ENCODE data around the gene PTPRN2. TPM values are rescaled to one million over a fixed set of nuclear protein-coding genes. Genes with fewer than 3 reads are reported as not detected.

Gene PTPRN2
- total RNA-seq, 1 experiment from 2014 or later, result 1.1 TPM

GRCh38 chr7:157579425-157579824 is 1008.2 kb downstream of the PTPRN2 start:
- H3K36me3 ChIP-seq (ENCODE audit: control insufficient read depth, insufficient read depth, low read length), result no peaks in the 10 kb centered on the region
- no peak overlapping the region for H3K4me3 ChIP-seq (ENCODE audit: low read depth in 2 of 2, low read length in 2 of 2)
- DNase-seq (ENCODE audit: low read depth, low spot score) (no peak), ATAC-seq (no peak)
- no peak overlapping the region for H3K27ac ChIP-seq (ENCODE audit: low read length)
- in situ Hi-C loops (cut with HindIII; ENCODE audit: low pct_unique_long_range_greater_than_20kb, low sequenced_read_pairs) (no loop called here), intact Hi-C loops (cut with micrococcal nuclease; ENCODE audit: unreplicated experiment) (no loop called here)
- TF ChIP-seq TCF7L2 (IDR thresholded peaks at IDR 0.05; ENCODE audit: low read depth, low read length), result no peak
- TF ChIP-seq REST (IDR thresholded peaks at IDR 0.05; ENCODE audit: insufficient read depth in 1 of 2, low read depth in 2 of 2, low read length in 1 of 2), result no peak
- no peak for TF ChIP-seq CTCF (IDR thresholded peaks at IDR 0.05)
- no peak for TF ChIP-seq POLR2AphosphoS5 (IDR thresholded peaks at IDR 0.05; ENCODE audit: low read depth, low read length)
- no peak for TF ChIP-seq SIN3A (IDR thresholded peaks at IDR 0.05; ENCODE audit: borderline replicate concordance, insufficient read depth, low read depth, low read length)
- CTCF ChIA-PET, result no interaction called here
- BruUV-seq (replicated peaks), result no TSS peak
- no peaks in the 10 kb centered on the region for H3K27me3 ChIP-seq (ENCODE audit: control insufficient read depth, insufficient read depth, low read length)
- H3K9me3 ChIP-seq (ENCODE audit: control insufficient read depth, insufficient read depth, low read depth, low read length), result no peaks in the 10 kb centered on the region
- POLR2A ChIA-PET, result no interaction called here
- H3K4me1 ChIP-seq (ENCODE audit: control insufficient read depth, insufficient read depth, low read length), result no peaks in the 10 kb centered on the region

- ATAC-seq (no peak), DNase-seq (ENCODE audit: low read depth, low spot score) (no peak)
- in situ Hi-C loops (cut with HindIII; ENCODE audit: low pct_unique_long_range_greater_than_20kb, low sequenced_read_pairs), result no loop called here
- Histone ChIP-seq H3K27ac (ENCODE audit: low read length) (no peak overlapping the region), H3K36me3 (ENCODE audit: control insufficient read depth, insufficient read depth, low read length) (no peaks in the 10 kb centered on the region), H3K4me3 (ENCODE audit: low read depth in 2 of 2, low read length in 2 of 2) (no peak overlapping the region), H3K9me3 (ENCODE audit: control insufficient read depth, insufficient read depth, low read depth, low read length) (no peaks in the 10 kb centered on the region), H3K4me1 (ENCODE audit: control insufficient read depth, insufficient read depth, low read length) (no peaks in the 10 kb centered on the region), H3K27me3 (ENCODE audit: control insufficient read depth, insufficient read depth, low read length) (no peaks in the 10 kb centered on the region)
- POLR2A ChIA-PET, result no interaction called here
- intact Hi-C loops (cut with micrococcal nuclease; ENCODE audit: unreplicated experiment), result no loop called here
- BruUV-seq (replicated peaks), result no TSS peak
- TF ChIP-seq REST (IDR thresholded peaks at IDR 0.05; ENCODE audit: insufficient read depth in 1 of 2, low read depth in 2 of 2, low read length in 1 of 2), result no peak
- TF ChIP-seq POLR2AphosphoS5 (IDR thresholded peaks at IDR 0.05; ENCODE audit: low read depth, low read length), result no peak
- TF ChIP-seq CTCF (IDR thresholded peaks at IDR 0.05), result no peak
- TF ChIP-seq SIN3A (IDR thresholded peaks at IDR 0.05; ENCODE audit: borderline replicate concordance, insufficient read depth, low read depth, low read length), result no peak
- TF ChIP-seq TCF7L2 (IDR thresholded peaks at IDR 0.05; ENCODE audit: low read depth, low read length), result no peak
- CTCF ChIA-PET, result no interaction called here
Observed at GRCh38 chr7:157577796-157578339, 1009.8 kb downstream of the PTPRN2 start.
